GM13977 (cell line): Measurements from ENCODE around the gene CHMP5.

Experiments used
- DNase-seq: peaks from one replicate; pipeline ENCODE4 v3.0.0; 2012; ENCODE audit warnings: low spot score
- in situ Hi-C: fragments of 300-500 bp; cut with MboI; formaldehyde crosslinking; loops from one replicate; pipeline ENCODE4 v1.12.0; 2022; ENCODE audit warnings: low sequenced_read_pairs, low pct_unique_long_range_greater_than_20kb, mixed read lengths, inconsistent platforms; ENCODE audit not compliant: unreplicated experiment
- TF ChIP-seq, protein P1 (sequence below): IDR thresholded peaks from 2 replicates; pipeline ENCODE4 v1.5.1; 2012; ENCODE audit warnings: mild to moderate bottlenecking, control low read depth; ENCODE audit not compliant: insufficient read depth; ENCODE audit errors: extremely low read depth, missing control alignments

The CHMP5 gene

GRCh38 chr9:33285502-33285901, 20.7 kb downstream of the CHMP5 start:
- in situ Hi-C loops, result no loop called here
- TF ChIP-seq, protein P1, sequence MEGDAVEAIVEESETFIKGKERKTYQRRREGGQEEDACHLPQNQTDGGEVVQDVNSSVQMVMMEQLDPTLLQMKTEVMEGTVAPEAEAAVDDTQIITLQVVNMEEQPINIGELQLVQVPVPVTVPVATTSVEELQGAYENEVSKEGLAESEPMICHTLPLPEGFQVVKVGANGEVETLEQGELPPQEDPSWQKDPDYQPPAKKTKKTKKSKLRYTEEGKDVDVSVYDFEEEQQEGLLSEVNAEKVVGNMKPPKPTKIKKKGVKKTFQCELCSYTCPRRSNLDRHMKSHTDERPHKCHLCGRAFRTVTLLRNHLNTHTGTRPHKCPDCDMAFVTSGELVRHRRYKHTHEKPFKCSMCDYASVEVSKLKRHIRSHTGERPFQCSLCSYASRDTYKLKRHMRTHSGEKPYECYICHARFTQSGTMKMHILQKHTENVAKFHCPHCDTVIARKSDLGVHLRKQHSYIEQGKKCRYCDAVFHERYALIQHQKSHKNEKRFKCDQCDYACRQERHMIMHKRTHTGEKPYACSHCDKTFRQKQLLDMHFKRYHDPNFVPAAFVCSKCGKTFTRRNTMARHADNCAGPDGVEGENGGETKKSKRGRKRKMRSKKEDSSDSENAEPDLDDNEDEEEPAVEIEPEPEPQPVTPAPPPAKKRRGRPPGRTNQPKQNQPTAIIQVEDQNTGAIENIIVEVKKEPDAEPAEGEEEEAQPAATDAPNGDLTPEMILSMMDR, result no peak
- no peak for DNase-seq

GRCh38 chr9:33287087-33287490, 22.2 kb downstream of the CHMP5 start:
- TF ChIP-seq, protein P1, result peak; percentile 79
- in situ Hi-C loops, result no loop called here
- DNase-seq, result peak; percentile 69

DNA sequence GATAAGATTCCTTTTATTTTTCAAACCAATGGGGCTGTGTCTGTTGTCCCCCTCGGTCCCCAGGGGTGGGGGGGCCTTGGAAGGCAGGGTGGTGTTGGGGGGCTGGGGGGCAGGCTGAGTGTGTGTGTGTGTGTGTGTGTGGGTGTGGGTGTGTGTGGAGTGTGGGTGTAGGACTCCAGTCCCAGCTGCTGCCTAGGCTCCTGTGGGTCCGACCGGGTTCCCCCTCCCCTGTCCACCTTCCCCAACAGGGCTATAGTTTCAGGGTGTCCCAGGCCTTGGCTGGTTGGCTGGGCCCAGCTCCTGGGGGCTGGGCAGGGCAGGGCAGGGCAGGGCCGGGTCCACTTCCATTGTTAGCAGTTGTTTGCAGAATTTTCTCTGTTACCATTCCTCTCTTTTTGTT, 23.4 kb downstream of the CHMP5 start:
- TF ChIP-seq, protein P1, result no peak
- in situ Hi-C loops, result no loop called here
- no peak for DNase-seq

DNA sequence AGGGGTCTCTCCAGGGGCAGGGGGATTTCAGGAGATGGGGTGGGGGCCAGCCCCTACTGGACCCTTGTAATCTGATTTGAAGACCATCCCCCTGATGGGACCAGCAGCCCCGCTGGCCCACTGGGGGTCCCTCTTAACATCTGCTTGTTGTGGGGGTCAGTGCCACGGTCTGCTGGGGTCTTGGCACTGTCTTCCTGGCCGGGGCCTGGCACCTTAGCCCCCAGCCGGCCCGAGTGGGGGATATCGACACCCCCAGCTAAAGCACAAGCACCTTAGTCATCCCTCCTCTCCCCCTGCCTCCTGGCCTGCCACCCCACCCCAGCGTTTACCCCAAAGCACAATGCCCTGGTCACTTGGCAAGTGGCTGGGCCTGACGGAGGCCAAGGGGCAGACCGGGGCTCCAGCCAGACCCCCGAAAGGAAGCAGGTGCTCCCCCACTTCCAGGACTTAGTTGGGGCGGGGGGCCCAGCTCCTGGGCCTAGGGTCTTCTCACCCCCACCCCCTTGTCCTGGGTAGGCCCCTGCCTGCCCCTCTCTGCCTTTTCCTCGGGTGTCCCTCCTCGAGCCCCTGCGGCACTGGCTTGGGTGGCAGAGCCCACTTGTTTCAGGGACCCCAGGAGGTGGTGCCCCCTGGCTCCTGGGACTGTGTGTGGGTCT, 24.1 kb downstream of the CHMP5 start:
- TF ChIP-seq, protein P1, result no peak
- in situ Hi-C loops, result no loop called here
- no peak for DNase-seq

- DNase-seq, result no peak
- TF ChIP-seq, protein P1, result no peak
- in situ Hi-C loops, result no loop called here
Observed at GRCh38 chr9:33289496-33289895, 24.6 kb downstream of the CHMP5 start.

GRCh38 chr9:33289936-33290246, 25.0 kb downstream of the CHMP5 start:
- TF ChIP-seq, protein P1, result no peak
- no peak for DNase-seq
- in situ Hi-C loops, result no loop called here
